Liver (tissue), 9 donors: ENCODE data around the gene CLDN20. TPM values are rescaled to one million over a fixed set of nuclear protein-coding genes. Genes with fewer than 3 reads are reported as not detected.
"Not testable (repeated sequence)": the region's sequence is repeated elsewhere in the genome, so short reads cannot be mapped to it uniquely, and the experiment has no call there.

Experiments used
- DNase-seq: peaks from one replicate; pipeline ENCODE4 v3.0.0-alpha.2; 2017; ENCODE audit warnings: low spot score
- H3K27ac ChIP-seq, 2 donors: one replicate each; pipeline ENCODE4 v1.7.0; 2013; ENCODE audit warnings: inconsistent platforms in 2 of 2, low read length in 2 of 2, control low read depth in 1 of 2, low read depth in 1 of 2, mild to moderate bottlenecking in 1 of 2
- H3K27me3 ChIP-seq, 4 donors: one replicate each; pipeline versions ENCODE4 v1.6.1 to v1.7.0; 2013; ENCODE audit warnings: low read length in 3 of 4, inconsistent platforms in 1 of 4, mild to moderate bottlenecking in 1 of 4, moderate library complexity in 1 of 4; ENCODE audit not compliant: control insufficient read depth in 4 of 4, insufficient read depth in 4 of 4
- H3K36me3 ChIP-seq, 4 donors: one replicate each; pipeline versions ENCODE4 v1.6.1 to v1.7.0; 2013; ENCODE audit warnings: low read length in 3 of 4, mild to moderate bottlenecking in 3 of 4, low read depth in 1 of 4, moderate library complexity in 1 of 4; ENCODE audit not compliant: control insufficient read depth in 4 of 4, insufficient read depth in 3 of 4
- H3K4me1 ChIP-seq, 4 donors: one replicate each; pipeline versions ENCODE4 v1.6.1 to v1.7.0; 2013; ENCODE audit warnings: low read length in 3 of 4, mild to moderate bottlenecking in 3 of 4, moderate library complexity in 1 of 4; ENCODE audit not compliant: control insufficient read depth in 4 of 4, insufficient read depth in 4 of 4
- H3K4me3 ChIP-seq, 3 donors: one replicate each; pipeline versions ENCODE4 v1.6.1 to v1.7.0; 2013; ENCODE audit warnings: low read length in 3 of 3, control low read depth in 1 of 3, low read depth in 1 of 3, mild to moderate bottlenecking in 1 of 3
- H3K9ac ChIP-seq, 2 donors: one replicate each; pipeline ENCODE4 v1.7.0; 2013; ENCODE audit warnings: low read length in 2 of 2, mild to moderate bottlenecking in 2 of 2, moderate library complexity in 2 of 2, control low read depth in 1 of 2, low read depth in 1 of 2
- H3K9me3 ChIP-seq, 4 donors: one replicate each; pipeline versions ENCODE4 v1.6.1 to v1.7.0; 2013; ENCODE audit warnings: low read length in 3 of 4; ENCODE audit not compliant: control insufficient read depth in 4 of 4
- EGR1 ChIP-seq, 2 donors: IDR thresholded peaks; 2 replicates each; pipeline ENCODE4 v1.6.1; 2016 to 2018; ENCODE audit warnings: antibody characterized with exemption in 2 of 2, low read depth in 2 of 2
- FOXA1 ChIP-seq: IDR thresholded peaks from 2 replicates; pipeline ENCODE4 v1.6.1; 2016; ENCODE audit warnings: antibody characterized with exemption
- GABPA ChIP-seq, 2 donors: IDR thresholded peaks in 1 of 2; conservative IDR thresholded peaks in 1 of 2; 2 replicates each; pipeline ENCODE4 v1.6.1; 2016; ENCODE audit warnings: antibody characterized with exemption in 2 of 2, mild to moderate bottlenecking in 1 of 2, moderate library complexity in 1 of 2
- HNF4A ChIP-seq, 2 donors: conservative IDR thresholded peaks; 2 replicates each; pipeline ENCODE4 v1.6.1; 2016; ENCODE audit warnings: antibody characterized with exemption in 2 of 2, mild to moderate bottlenecking in 2 of 2
- HNF4G ChIP-seq: IDR thresholded peaks from 2 replicates; pipeline ENCODE4 v1.6.1; 2016; ENCODE audit warnings: antibody characterized with exemption
- JUND ChIP-seq, 2 donors: IDR thresholded peaks; 2 replicates each; pipeline ENCODE4 v1.6.1; 2016; ENCODE audit warnings: antibody characterized with exemption in 2 of 2
- SP1 ChIP-seq: IDR thresholded peaks from 2 replicates; pipeline ENCODE4 v1.6.1; 2018; ENCODE audit warnings: antibody characterized with exemption, mild to moderate bottlenecking
- YY1 ChIP-seq: IDR thresholded peaks from 2 replicates; pipeline ENCODE4 v1.6.1; 2016; ENCODE audit warnings: antibody characterized with exemption, mild to moderate bottlenecking
- WGBS: extraction: QIAGEN DNeasy Blood & Tissue Kit; methylation state at CpG from one replicate; pipeline ENCODE4 v1.1.7; 2013; 5-methylcytosine and 5-hydroxymethylcytosine counted together
- polyA plus RNA-seq, 2 donors: library from polyadenylated mRNA; stranded (reverse) in 1 of 2; unstranded in 1 of 2; fragments of 200-250 nt in 1 of 2; fragments of >200 nt in 1 of 2; fragmentation: Nextera tagmentation in 1 of 2; extraction: Ambion mirVana in 1 of 2; gene quantifications; one replicate each; pipeline versions ENCODE4 v1.2.1 to v1.2.3, GENCODE V29; 2013 to 2015
- total RNA-seq, 2 donors: library from RNA; depleted of rRNA; stranded (reverse); fragments of >200 nt; gene quantifications; one replicate each; pipeline ENCODE4 v1.2.3, GENCODE V29; 2014
- TF ChIP-seq, protein P1 (sequence below): IDR thresholded peaks from 2 replicates; pipeline ENCODE4 v1.6.1; 2016; ENCODE audit warnings: antibody characterized with exemption, mild to moderate bottlenecking
- TF ChIP-seq, protein P2 (sequence below): IDR thresholded peaks from 2 replicates; pipeline ENCODE4 v1.6.1; 2016; ENCODE audit warnings: antibody characterized with exemption
- TF ChIP-seq, protein P3 (sequence below): IDR thresholded peaks from 2 replicates; pipeline ENCODE4 v1.6.1; 2016; ENCODE audit warnings: antibody characterized with exemption
- TF ChIP-seq, protein P4 (sequence below): IDR thresholded peaks from 2 replicates; pipeline ENCODE4 v1.6.1; 2016; ENCODE audit warnings: antibody characterized with exemption
- TF ChIP-seq, protein P5 (sequence below): fragments of 150-350 bp; IDR thresholded peaks from 2 replicates; pipeline ENCODE4 v1.5.1; 2017; ENCODE audit warnings: improper control_type of control experiment, low read depth, low read length; ENCODE audit not compliant: missing input control
- donor health status: healthy.
- donor health status: healthy.
- donor health status: healthy.
- donor health status: healthy.
- donor health status: healthy.

The CLDN20 gene
- total and polyA plus RNA-seq, 4 donors = 0.26 TPM; not detected in 3

DNA sequence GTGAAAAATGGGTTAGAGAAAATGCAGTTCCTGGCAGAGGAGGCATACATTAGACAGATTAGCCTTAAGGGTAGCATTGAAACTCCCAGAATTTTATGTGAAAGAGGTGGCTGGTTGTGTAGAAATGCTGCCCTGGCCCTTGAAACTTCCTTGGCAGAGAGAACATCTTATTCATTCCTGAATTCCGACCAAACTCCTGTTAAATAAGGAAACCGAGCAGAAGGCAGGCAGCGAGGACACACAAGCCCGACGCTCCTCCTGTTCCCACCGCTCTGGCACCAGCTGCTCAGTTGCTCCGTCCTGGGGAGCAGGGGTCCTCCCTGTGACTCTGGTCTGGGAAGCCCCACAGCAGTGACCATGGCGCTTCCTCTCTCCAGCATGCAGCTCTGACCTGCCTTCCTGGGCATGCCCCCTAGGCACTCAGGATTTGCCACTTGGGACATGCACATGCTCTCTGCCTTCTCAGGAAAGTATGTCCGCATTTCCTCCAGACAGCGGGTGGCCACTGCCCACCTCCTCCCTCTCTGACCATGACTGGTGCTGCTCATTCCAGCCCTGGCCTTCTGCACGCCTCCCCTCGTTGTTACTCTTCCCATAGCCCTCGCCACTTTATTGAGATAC is 35.2 kb upstream of the CLDN20 start:
- no peak for TF ChIP-seq GABPA (IDR thresholded peaks at IDR 0.05 in 1 of 2, conservative IDR thresholded peaks at IDR 0.05 in 1 of 2)
- Histone ChIP-seq H3K4me1 (no peaks in the 10 kb centered on the region), H3K27me3 (peaks cover 0 to 5% (median 0%) of the 10 kb centered on the region in 4 donors), H3K9me3 (peaks cover 0 to 2% (median 0%) of the 10 kb centered on the region in 4 donors), H3K4me3 (no peak overlapping the region), H3K9ac (no peak overlapping the region), H3K27ac (no peak overlapping the region), H3K36me3 (no peaks in the 10 kb centered on the region)
- no peak for DNase-seq
- 86% methylated on average over 13 of the region's 13 CpGs for WGBS

DNA sequence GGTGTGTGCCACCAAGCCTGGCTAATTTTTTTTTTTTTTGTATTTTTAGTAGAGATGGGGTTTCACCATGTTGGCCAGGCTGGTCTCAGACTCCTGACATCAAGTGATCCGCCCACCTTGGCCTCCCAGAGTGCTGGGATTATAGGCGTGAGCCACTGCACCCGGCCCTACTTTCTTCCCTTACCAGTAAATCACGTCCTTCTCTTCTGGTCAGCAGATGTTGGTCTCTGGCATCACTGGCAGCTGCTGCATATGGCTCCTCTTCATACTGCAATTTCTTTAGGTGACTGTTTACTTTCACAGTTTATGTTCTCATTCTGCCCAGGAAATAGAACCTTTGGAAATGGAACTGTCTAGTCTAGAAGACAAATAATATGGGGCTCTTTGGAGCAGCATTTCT is 32.8 kb upstream of the CLDN20 start:
- H3K36me3 ChIP-seq, H3K27me3 ChIP-seq, H3K4me3 ChIP-seq, H3K4me1 ChIP-seq, H3K9me3 ChIP-seq, H3K9ac ChIP-seq, H3K27ac ChIP-seq, DNase-seq: not testable (repeated sequence)
- WGBS = 92% methylated on average over 4 of the region's 4 CpGs

DNA sequence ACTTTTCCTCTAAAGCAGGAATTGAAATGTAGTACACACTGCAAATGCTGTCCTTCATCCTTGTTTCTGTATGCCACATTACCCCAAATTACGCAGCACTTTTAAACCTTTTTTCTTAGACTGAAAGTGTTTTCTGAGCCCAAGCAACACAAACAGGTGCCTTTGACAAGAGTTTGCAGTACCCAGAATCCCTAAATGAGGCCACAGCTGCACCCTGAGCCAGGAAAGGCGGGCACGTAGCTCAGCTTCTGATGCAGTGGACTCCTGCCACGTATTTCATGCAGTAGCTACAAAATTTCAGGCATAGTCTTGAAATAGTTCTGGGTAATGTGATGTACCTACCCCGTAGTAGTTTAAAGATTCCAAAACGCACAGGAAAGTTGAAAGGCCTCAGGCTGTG is 31.0 kb upstream of the CLDN20 start:
- Histone ChIP-seq H3K4me1 (no peaks in the 10 kb centered on the region), H3K27ac (no peak overlapping the region), H3K9ac (no peak overlapping the region), H3K4me3 (no peak overlapping the region), H3K36me3 (no peaks in the 10 kb centered on the region), H3K9me3 (no peaks in the 10 kb centered on the region), H3K27me3 (no peaks in the 10 kb centered on the region)
- no peak for DNase-seq
- 88% methylated on average over 6 of the region's 6 CpGs for WGBS
- TF ChIP-seq GABPA (IDR thresholded peaks at IDR 0.05 in 1 of 2, conservative IDR thresholded peaks at IDR 0.05 in 1 of 2) (no peak), JUND (IDR thresholded peaks at IDR 0.05) (no peak), EGR1 (IDR thresholded peaks at IDR 0.05; ENCODE audit: low read depth in 2 of 2) (no peak), YY1 (no peak), HNF4G (no peak), SP1 (no peak), HNF4A (conservative IDR thresholded peaks at IDR 0.05) (no peak), FOXA1 (no peak)
- TF ChIP-seq, protein P1, sequence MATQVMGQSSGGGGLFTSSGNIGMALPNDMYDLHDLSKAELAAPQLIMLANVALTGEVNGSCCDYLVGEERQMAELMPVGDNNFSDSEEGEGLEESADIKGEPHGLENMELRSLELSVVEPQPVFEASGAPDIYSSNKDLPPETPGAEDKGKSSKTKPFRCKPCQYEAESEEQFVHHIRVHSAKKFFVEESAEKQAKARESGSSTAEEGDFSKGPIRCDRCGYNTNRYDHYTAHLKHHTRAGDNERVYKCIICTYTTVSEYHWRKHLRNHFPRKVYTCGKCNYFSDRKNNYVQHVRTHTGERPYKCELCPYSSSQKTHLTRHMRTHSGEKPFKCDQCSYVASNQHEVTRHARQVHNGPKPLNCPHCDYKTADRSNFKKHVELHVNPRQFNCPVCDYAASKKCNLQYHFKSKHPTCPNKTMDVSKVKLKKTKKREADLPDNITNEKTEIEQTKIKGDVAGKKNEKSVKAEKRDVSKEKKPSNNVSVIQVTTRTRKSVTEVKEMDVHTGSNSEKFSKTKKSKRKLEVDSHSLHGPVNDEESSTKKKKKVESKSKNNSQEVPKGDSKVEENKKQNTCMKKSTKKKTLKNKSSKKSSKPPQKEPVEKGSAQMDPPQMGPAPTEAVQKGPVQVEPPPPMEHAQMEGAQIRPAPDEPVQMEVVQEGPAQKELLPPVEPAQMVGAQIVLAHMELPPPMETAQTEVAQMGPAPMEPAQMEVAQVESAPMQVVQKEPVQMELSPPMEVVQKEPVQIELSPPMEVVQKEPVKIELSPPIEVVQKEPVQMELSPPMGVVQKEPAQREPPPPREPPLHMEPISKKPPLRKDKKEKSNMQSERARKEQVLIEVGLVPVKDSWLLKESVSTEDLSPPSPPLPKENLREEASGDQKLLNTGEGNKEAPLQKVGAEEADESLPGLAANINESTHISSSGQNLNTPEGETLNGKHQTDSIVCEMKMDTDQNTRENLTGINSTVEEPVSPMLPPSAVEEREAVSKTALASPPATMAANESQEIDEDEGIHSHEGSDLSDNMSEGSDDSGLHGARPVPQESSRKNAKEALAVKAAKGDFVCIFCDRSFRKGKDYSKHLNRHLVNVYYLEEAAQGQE = no peak
- TF ChIP-seq, protein P2, sequence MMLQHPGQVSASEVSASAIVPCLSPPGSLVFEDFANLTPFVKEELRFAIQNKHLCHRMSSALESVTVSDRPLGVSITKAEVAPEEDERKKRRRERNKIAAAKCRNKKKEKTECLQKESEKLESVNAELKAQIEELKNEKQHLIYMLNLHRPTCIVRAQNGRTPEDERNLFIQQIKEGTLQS = no peak
- TF ChIP-seq, protein P3, sequence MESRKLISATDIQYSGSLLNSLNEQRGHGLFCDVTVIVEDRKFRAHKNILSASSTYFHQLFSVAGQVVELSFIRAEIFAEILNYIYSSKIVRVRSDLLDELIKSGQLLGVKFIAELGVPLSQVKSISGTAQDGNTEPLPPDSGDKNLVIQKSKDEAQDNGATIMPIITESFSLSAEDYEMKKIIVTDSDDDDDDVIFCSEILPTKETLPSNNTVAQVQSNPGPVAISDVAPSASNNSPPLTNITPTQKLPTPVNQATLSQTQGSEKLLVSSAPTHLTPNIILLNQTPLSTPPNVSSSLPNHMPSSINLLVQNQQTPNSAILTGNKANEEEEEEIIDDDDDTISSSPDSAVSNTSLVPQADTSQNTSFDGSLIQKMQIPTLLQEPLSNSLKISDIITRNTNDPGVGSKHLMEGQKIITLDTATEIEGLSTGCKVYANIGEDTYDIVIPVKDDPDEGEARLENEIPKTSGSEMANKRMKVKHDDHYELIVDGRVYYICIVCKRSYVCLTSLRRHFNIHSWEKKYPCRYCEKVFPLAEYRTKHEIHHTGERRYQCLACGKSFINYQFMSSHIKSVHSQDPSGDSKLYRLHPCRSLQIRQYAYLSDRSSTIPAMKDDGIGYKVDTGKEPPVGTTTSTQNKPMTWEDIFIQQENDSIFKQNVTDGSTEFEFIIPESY = no peak
- TF ChIP-seq, protein P4, sequence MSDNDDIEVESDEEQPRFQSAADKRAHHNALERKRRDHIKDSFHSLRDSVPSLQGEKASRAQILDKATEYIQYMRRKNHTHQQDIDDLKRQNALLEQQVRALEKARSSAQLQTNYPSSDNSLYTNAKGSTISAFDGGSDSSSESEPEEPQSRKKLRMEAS = no peak
- TF ChIP-seq, protein P5, sequence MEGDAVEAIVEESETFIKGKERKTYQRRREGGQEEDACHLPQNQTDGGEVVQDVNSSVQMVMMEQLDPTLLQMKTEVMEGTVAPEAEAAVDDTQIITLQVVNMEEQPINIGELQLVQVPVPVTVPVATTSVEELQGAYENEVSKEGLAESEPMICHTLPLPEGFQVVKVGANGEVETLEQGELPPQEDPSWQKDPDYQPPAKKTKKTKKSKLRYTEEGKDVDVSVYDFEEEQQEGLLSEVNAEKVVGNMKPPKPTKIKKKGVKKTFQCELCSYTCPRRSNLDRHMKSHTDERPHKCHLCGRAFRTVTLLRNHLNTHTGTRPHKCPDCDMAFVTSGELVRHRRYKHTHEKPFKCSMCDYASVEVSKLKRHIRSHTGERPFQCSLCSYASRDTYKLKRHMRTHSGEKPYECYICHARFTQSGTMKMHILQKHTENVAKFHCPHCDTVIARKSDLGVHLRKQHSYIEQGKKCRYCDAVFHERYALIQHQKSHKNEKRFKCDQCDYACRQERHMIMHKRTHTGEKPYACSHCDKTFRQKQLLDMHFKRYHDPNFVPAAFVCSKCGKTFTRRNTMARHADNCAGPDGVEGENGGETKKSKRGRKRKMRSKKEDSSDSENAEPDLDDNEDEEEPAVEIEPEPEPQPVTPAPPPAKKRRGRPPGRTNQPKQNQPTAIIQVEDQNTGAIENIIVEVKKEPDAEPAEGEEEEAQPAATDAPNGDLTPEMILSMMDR = no peak
